Measurements from ENCODE around the gene AFAP1L1. TPM values are rescaled to one million over a fixed set of nuclear protein-coding genes. Genes with fewer than 3 reads are reported as not detected.

AFAP1L1 gene
- total and polyA plus RNA-seq, 3 donors from 2014 or later: 10.4 to 12.6 (median 11.9) TPM

DNA sequence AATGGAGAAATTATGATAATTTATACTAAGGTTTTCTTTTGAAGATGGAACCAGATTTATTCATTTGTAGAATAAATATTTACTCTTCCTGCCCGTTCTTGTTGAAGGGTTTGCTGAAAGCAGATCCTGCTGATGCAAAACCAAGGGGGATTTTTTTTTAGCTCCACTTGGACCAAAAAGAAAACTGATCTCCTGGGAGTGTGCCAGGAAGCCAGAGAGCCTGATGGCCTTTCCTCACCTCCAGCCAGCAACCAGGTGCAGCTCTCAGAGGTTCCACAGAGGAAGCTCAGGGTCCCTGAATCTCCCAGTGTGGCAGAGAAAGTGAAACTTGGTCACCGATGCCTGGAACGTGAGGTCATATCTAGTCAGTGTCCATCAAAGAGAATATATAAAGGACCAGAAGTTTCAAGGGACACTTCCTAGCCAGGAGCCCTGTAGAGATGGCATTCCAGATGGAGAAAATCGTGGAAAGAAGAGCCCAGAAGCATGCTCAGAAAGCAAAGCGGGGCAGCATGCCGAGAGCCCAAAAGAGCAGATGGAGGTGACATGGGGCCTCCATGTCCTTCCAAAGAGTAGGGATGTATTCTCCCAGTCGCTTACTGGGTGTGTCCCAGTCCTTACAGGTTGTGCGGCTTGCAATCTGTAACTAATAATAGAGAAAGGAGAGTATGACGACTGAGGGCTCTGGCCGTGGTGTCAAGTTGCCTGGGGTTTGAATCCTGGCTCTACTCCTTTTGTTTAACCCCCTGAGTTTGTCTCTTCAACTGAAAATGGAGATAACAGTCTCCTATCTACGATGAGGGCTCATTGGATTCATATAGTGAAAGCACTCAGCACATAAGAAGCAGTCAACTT, 12.2 kb downstream of the AFAP1L1 start:
- DNase-seq: no peak
- H3K9me3 ChIP-seq: no peaks in the 10 kb centered on the region
- intact Hi-C loops (cut with DNase I; ENCODE audit: low total_unique reads): no loop called here
- H3K4me1 ChIP-seq: peaks cover 4% of the 10 kb centered on the region
- TF ChIP-seq POLR2A (IDR thresholded peaks at IDR 0.05): no peak
- TF ChIP-seq, protein P1, sequence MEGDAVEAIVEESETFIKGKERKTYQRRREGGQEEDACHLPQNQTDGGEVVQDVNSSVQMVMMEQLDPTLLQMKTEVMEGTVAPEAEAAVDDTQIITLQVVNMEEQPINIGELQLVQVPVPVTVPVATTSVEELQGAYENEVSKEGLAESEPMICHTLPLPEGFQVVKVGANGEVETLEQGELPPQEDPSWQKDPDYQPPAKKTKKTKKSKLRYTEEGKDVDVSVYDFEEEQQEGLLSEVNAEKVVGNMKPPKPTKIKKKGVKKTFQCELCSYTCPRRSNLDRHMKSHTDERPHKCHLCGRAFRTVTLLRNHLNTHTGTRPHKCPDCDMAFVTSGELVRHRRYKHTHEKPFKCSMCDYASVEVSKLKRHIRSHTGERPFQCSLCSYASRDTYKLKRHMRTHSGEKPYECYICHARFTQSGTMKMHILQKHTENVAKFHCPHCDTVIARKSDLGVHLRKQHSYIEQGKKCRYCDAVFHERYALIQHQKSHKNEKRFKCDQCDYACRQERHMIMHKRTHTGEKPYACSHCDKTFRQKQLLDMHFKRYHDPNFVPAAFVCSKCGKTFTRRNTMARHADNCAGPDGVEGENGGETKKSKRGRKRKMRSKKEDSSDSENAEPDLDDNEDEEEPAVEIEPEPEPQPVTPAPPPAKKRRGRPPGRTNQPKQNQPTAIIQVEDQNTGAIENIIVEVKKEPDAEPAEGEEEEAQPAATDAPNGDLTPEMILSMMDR (IDR thresholded peaks at IDR 0.05): no peak
- 83 to 85% methylated on average over 11 of the region's 11 CpGs for WGBS, 2 donors
- H3K27me3 ChIP-seq: no peaks in the 10 kb centered on the region
- H3K27ac ChIP-seq: no peak overlapping the region
- H3K4me3 ChIP-seq: no peak overlapping the region
- no peaks in the 10 kb centered on the region for H3K36me3 ChIP-seq (ENCODE audit: low read depth, missing control alignments)

DNA sequence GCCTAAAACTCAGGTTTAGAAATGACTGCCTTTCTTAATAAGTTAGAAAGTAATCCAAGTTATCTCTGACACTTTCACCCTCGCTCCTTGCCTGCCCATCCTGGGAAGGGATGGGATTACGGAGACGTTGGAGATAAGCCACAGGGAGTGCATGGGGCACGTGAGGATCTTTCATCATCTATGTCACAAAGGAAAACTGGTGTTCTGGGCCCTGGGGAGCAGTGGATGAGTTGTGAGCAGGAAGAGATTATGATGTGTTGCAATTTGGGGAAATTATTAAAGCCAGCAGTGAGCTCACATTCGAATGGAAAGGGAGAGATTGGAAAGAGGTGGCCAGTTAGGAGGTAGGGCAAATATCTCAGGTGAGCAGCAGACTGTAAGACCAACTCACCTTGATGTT, 12.8 kb downstream of the AFAP1L1 start:
- Histone ChIP-seq H3K27me3 (no peaks in the 10 kb centered on the region), H3K27ac (no peak overlapping the region), H3K4me1 (peaks cover 9% of the 10 kb centered on the region), H3K36me3 (ENCODE audit: low read depth, missing control alignments) (no peaks in the 10 kb centered on the region), H3K4me3 (no peak overlapping the region), H3K9me3 (no peaks in the 10 kb centered on the region)
- WGBS, 2 donors: 59 to 60% methylated on average over 5 of the region's 5 CpGs
- TF ChIP-seq, protein P1 (IDR thresholded peaks at IDR 0.05): no peak
- TF ChIP-seq POLR2A (IDR thresholded peaks at IDR 0.05): no peak
- no peak for DNase-seq
- intact Hi-C loops (cut with DNase I; ENCODE audit: low total_unique reads): no loop called here

DNA sequence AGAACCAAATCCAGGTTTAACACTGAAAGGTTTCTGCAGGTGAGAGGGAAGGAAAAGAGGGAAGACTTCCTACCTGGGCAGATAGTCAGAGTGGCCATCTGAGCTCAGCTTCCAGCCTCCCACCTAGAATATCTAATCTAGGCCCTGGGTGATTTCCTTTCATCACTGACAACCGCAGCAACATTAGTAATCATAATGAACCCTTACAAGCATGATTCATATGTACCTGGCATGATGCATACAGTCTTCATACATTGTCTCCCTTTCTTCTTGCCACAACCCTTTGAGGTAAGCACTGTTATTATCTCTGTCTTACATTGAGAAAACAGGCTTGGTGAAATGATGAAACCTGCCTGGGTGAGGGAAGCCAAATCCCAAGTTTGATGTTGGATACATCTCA, 13.5 kb downstream of the AFAP1L1 start:
- Histone ChIP-seq H3K36me3 (ENCODE audit: low read depth, missing control alignments) (no peaks in the 10 kb centered on the region), H3K9me3 (no peaks in the 10 kb centered on the region), H3K4me3 (no peak overlapping the region), H3K4me1 (peaks cover 11% of the 10 kb centered on the region), H3K27ac (no peak overlapping the region), H3K27me3 (no peaks in the 10 kb centered on the region)
- WGBS, 2 donors: 76 to 88% methylated on average over 1 of the region's 1 CpG
- TF ChIP-seq, protein P1 (IDR thresholded peaks at IDR 0.05): no peak
- DNase-seq: no peak
- intact Hi-C loops (cut with DNase I; ENCODE audit: low total_unique reads): no loop called here

DNA sequence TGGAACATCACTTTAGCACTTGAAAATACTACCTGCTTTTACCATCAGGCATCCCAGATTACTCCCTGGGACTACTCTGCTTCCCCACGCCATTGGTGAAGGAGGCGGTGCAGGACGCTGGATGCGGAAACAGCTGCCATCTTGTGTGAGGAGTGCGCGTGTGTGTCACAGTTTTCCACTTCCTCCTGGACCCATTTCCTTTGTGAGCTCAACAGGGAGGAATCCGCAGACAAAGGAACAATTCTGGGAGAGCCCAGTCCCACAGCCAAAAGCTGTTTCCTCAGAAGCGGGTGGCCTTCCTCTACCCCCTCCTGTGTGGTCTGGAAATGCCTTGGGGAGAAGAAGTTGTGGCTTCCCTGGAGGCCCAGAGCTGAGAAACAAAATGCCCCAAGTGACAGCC, 16.8 kb downstream of the AFAP1L1 start:
- intact Hi-C loops (cut with DNase I; ENCODE audit: low total_unique reads): no loop called here
- no peak overlapping the region for H3K4me3 ChIP-seq
- H3K4me1 ChIP-seq: peaks cover 11% of the 10 kb centered on the region
- no peaks in the 10 kb centered on the region for H3K9me3 ChIP-seq
- no peaks in the 10 kb centered on the region for H3K36me3 ChIP-seq (ENCODE audit: low read depth, missing control alignments)
- H3K27ac ChIP-seq: peak overlapping the region in 1 of 2 donors; percentile 37
- WGBS, 2 donors: 69 to 80% methylated on average over 8 of the region's 8 CpGs
- TF ChIP-seq POLR2A (IDR thresholded peaks at IDR 0.05): no peak
- TF ChIP-seq, protein P1 (IDR thresholded peaks at IDR 0.05): no peak
- no peaks in the 10 kb centered on the region for H3K27me3 ChIP-seq
- no peak for DNase-seq

DNA sequence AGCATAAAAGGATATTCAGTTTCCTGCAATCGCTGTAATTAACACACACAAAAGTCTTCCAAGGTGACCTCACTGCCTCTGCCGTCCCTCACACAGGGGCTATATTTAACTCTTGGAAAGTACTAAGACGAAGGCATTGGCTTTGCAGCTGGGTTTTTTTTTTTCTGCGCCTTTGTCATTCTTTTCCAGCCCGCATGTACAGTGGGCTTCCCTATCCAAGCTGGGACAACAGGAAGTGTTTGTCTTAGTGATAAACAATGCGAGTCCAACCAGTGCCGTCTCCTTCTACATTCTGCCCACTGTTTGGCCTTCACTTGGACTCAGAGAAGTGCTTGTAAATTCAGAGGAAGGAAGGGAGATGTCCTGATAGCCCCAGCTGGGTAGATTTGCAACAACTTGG, 17.6 kb downstream of the AFAP1L1 start:
- Histone ChIP-seq H3K4me3 (no peak overlapping the region), H3K36me3 (ENCODE audit: low read depth, missing control alignments) (no peaks in the 10 kb centered on the region), H3K27me3 (no peaks in the 10 kb centered on the region), H3K27ac (peak overlapping the region in 1 of 2 donors; percentile 37), H3K4me1 (peaks cover 11% of the 10 kb centered on the region), H3K9me3 (no peaks in the 10 kb centered on the region)
- intact Hi-C loops (cut with DNase I; ENCODE audit: low total_unique reads): no loop called here
- TF ChIP-seq, protein P1 (IDR thresholded peaks at IDR 0.05): no peak
- TF ChIP-seq POLR2A (IDR thresholded peaks at IDR 0.05): no peak
- 34 to 35% methylated on average over 7 of the region's 7 CpGs for WGBS, 2 donors
- no peak for DNase-seq
